ENCODE results near the gene TMEM123. TPM values are rescaled to one million over a fixed set of nuclear protein-coding genes. Genes with fewer than 3 reads are reported as not detected.
A peak's percentile ranks its signal among the peaks of the same experiment; 100 is the strongest.

Gene TMEM123
- total RNA-seq, 1 donor from 2014 or later: 168 TPM

DNA sequence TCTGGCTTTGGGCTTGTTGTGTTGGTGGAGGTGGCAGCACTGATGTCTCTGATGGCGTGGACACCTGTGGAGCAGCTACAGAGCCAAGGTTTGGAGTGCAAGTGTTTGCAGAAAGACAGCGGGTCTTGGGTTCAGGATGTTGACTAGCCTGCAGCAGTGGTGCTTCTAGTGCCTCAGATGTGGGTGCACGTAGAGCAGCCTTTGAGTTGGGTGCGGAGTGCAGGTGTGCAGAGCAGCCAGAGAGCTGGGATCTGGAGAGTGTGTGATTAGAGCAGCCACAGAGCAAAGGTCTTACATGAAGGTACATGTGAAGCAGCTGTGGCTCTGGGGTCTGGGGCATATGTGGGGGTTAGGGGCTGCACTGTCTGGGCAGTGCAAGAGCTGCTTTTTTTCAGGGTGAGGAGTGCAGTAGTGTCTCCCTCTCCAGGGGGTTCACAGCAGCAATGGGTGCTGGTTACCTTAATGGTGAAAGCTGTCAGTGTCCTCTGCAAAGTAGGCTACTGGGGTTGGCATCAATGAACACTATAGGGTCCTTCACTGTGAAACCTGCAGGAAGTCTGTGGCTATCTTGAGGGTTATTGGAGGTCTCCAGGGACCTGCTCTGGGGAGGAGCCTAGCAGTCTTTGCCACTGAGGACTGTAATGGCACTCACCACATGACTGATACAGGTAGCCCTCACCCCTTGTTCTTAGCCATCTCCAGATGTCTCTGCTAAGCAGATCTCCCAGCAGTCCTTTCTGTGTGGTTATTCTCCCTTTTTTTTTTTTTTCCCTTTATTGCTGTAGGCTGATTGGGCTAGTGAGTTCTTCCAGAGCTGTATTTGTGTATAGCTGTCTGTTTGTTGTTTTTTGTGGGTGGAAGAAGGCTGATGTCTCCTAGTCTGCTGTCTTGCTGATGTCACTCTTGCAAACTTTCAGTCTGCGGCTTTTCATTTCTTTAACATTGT, 91.2 kb downstream of the TMEM123 start:
- no peak for TF ChIP-seq CTCF (IDR thresholded peaks at IDR 0.05; ENCODE audit: insufficient read depth, low read length, poor library complexity, severe bottlenecking)
- Histone ChIP-seq H3K27me3 (ENCODE audit: control insufficient read depth, insufficient read depth, low read length) (no peaks in the 10 kb centered on the region), H3K4me3 (ENCODE audit: low read depth, low read length) (no peak overlapping the region), H3K36me3 (ENCODE audit: control insufficient read depth, insufficient read depth, low read length) (peaks cover 8% of the 10 kb centered on the region)
- DNase-seq (ENCODE audit: low read depth): no peak

DNA sequence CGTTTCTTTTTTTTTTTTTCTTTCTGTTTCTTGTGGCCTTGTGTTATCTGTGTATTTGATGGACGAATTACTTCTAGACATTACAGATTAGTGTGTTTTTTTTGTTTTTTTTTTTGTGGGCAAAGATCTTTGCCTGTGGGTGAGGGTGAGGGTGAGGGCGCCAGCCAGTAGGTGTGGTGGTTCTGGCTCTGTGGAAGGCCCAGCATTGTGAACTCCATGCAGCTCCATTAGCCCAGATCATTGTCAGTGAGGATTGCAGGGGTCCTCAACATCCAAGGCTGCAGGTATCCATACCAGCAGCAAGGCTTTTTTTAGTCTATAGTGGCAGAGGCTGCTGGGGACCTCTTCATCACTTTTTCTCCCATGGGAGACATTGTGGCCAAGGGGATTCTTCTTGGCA, 91.9 kb downstream of the TMEM123 start:
- DNase-seq (ENCODE audit: low read depth): no peak
- TF ChIP-seq CTCF (IDR thresholded peaks at IDR 0.05; ENCODE audit: insufficient read depth, low read length, poor library complexity, severe bottlenecking): no peak
- Histone ChIP-seq H3K4me3 (ENCODE audit: low read depth, low read length) (no peak overlapping the region), H3K27me3 (ENCODE audit: control insufficient read depth, insufficient read depth, low read length) (no peaks in the 10 kb centered on the region), H3K36me3 (ENCODE audit: control insufficient read depth, insufficient read depth, low read length) (peaks cover 8% of the 10 kb centered on the region)

- Histone ChIP-seq H3K36me3 (ENCODE audit: control insufficient read depth, insufficient read depth, low read length) (peaks cover 6% of the 10 kb centered on the region), H3K4me3 (ENCODE audit: low read depth, low read length) (no peak overlapping the region), H3K27me3 (ENCODE audit: control insufficient read depth, insufficient read depth, low read length) (no peaks in the 10 kb centered on the region)
- DNase-seq (ENCODE audit: low read depth): no peak
- TF ChIP-seq CTCF (IDR thresholded peaks at IDR 0.05; ENCODE audit: insufficient read depth, low read length, poor library complexity, severe bottlenecking): no peak
These were observed 93.2 kb downstream of the TMEM123 start for GRCh38 chr11:102359372-102359771.

- TF ChIP-seq CTCF (IDR thresholded peaks at IDR 0.05; ENCODE audit: insufficient read depth, low read length, poor library complexity, severe bottlenecking): no peak
- Histone ChIP-seq H3K27me3 (ENCODE audit: control insufficient read depth, insufficient read depth, low read length) (no peaks in the 10 kb centered on the region), H3K36me3 (ENCODE audit: control insufficient read depth, insufficient read depth, low read length) (peaks cover 6% of the 10 kb centered on the region), H3K4me3 (ENCODE audit: low read depth, low read length) (no peak overlapping the region)
- no peak for DNase-seq (ENCODE audit: low read depth)
These were observed 95.4 kb downstream of the TMEM123 start for GRCh38 chr11:102357116-102357515.

GRCh38 chr11:102347462-102348370, 104.8 kb downstream of the TMEM123 start:
- DNase-seq (ENCODE audit: low read depth): no peak
- H3K4me3 ChIP-seq (ENCODE audit: low read depth, low read length): peak overlapping the region; percentile 84
- H3K36me3 ChIP-seq (ENCODE audit: control insufficient read depth, insufficient read depth, low read length): peaks cover 1% of the 10 kb centered on the region
- H3K27me3 ChIP-seq (ENCODE audit: control insufficient read depth, insufficient read depth, low read length): no peaks in the 10 kb centered on the region
- no peak for TF ChIP-seq CTCF (IDR thresholded peaks at IDR 0.05; ENCODE audit: insufficient read depth, low read length, poor library complexity, severe bottlenecking)
